ENCODE data around the gene CATSPERB. TPM values are rescaled to one million over a fixed set of nuclear protein-coding genes. Genes with fewer than 3 reads are reported as not detected.

The CATSPERB gene
- total RNA-seq: not detected in 2 replicates

GRCh38 chr14:91731986-91732385 is at the start of gene CATSPERB:
Gene CATSPERB (minus strand): TSS chr14:91732086. CDS start chr14:91729479, 2,607 bp downstream.

Small RNAs within 50 kb of the gene (small RNA-seq; reads per million reads assigned to genes)
- gene AL133373.1 (not detected), gene POLR3GP1 (not detected), gene RF00012 (not detected)

Other genes starting within 250 kb of the CATSPERB start
- gene PPP4R3A, start 221.8 kb downstream of the CATSPERB start, total RNA-seq: 102 and 105 TPM in 2 replicates
- under 0.01 and 0.07 TPM in 2 replicates for gene TC2N, start 135.4 kb upstream of the CATSPERB start, total RNA-seq
- gene FBLN5, start 215.6 kb upstream of the CATSPERB start, total RNA-seq: 2.9 and 6.3 TPM in 2 replicates